ENCODE results near the gene SYCE1.

The SYCE1 gene

GRCh38 chr10:133511907-133512528 is 53.4 kb downstream of the SYCE1 start:
- Mint-ChIP-seq H3K27ac (no peak overlapping the region), H3K36me3 (no peaks in the 10 kb centered on the region), H3K4me3 (no peak overlapping the region), H3K9me3 (no peaks in the 10 kb centered on the region), H3K4me1 (no peaks in the 10 kb centered on the region), H3K27me3 (peaks cover 22% of the 10 kb centered on the region)
- CTCF ChIA-PET = no interaction called here
- DNase-seq = no peak

GRCh38 chr10:133511408-133511807 is 54.0 kb downstream of the SYCE1 start:
- Mint-ChIP-seq H3K4me1 (no peaks in the 10 kb centered on the region), H3K27me3 (peaks cover 23% of the 10 kb centered on the region), H3K4me3 (no peak overlapping the region), H3K27ac (no peak overlapping the region), H3K36me3 (no peaks in the 10 kb centered on the region), H3K9me3 (no peaks in the 10 kb centered on the region)
- DNase-seq = no peak
- CTCF ChIA-PET = no interaction called here

- no peak for DNase-seq
- no peaks in the 10 kb centered on the region for H3K36me3 Mint-ChIP-seq
- H3K4me3 Mint-ChIP-seq = no peak overlapping the region
- H3K27me3 Mint-ChIP-seq = peaks cover 23% of the 10 kb centered on the region
- H3K9me3 Mint-ChIP-seq = no peaks in the 10 kb centered on the region
- H3K4me1 Mint-ChIP-seq = no peaks in the 10 kb centered on the region
- H3K27ac Mint-ChIP-seq = no peak overlapping the region
- CTCF ChIA-PET = no interaction called here
Observed at GRCh38 chr10:133509700-133510099, 55.7 kb downstream of the SYCE1 start.

Data from activated naive CD4-positive, alpha-beta T cell treated with anti-CD3 and anti-CD28 coated beads, Interleukin-2, amount 10 ng/mL, durations not matched to agents 7 days and 5 days (primary cell).